GM21381 (cell line): ENCODE data around the gene KRT23.

Source experiments
- ATAC-seq: cut with Tn5 transposase; IDR thresholded peaks from one replicate; pipeline ENCODE4 v1.9.1; 2021; ENCODE audit warnings: mild to moderate bottlenecking, moderate library complexity; ENCODE audit not compliant: unreplicated experiment

KRT23 gene

DNA sequence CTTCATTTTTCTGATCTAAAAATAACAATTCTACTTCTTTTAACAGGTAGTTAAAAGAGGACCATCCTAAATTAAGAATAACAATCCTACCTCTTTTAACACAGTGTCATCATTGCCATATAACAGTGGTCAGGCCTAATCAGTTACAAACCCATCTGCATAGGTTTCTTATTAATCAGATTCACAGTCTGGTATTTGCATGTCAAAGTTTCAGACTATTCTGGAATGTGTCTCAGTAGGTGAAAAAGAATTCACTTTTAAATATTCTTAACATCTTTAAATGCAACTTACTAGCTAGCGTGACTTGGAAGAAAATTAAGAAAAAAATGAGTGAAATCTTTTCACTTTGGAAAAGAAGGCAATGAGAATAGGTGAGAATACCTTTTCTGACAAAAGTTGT, 63.6 kb downstream of the KRT23 start:
- ATAC-seq = no peak

DNA sequence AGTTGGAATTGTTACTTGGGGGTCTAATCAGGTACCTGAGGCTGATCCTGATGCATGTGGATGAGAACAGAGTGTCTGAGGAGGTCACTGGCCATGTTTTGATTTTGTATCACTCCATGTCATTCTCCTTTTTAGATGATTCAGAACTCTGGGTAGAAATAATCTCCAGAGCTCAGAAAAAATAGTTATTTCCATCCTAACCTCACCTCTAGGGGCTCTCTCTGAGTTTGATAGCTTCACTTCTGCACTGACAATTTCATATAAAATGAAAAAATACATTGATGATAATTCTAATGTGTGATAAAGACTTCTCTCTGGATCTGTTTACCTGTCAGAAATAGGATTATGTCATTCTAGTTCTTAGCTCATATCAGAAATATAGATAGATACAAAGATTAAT, 64.2 kb downstream of the KRT23 start:
- no peak for ATAC-seq
